ENCODE results near the gene FBXW2.

Gene FBXW2

GRCh38 chr9:120740132-120740531 is 53.1 kb downstream of the FBXW2 start:
- DNase-seq (ENCODE audit: extremely low read depth, low read depth): no peak
- TF ChIP-seq CTCF (IDR thresholded peaks at IDR 0.05; ENCODE audit: low read depth, low read length, missing control alignments): no peak
- H3K4me3 ChIP-seq (replicated peaks; ENCODE audit: low read depth, low read length): no peak overlapping the region

GRCh38 chr9:120737416-120738165 is 55.6 kb downstream of the FBXW2 start:
- DNase-seq (ENCODE audit: extremely low read depth, low read depth): no peak
- no peak overlapping the region for H3K4me3 ChIP-seq (replicated peaks; ENCODE audit: low read depth, low read length)
- no peak for TF ChIP-seq CTCF (IDR thresholded peaks at IDR 0.05; ENCODE audit: low read depth, low read length, missing control alignments)

GRCh38 chr9:120736881-120737280 is 56.3 kb downstream of the FBXW2 start:
- H3K4me3 ChIP-seq (replicated peaks; ENCODE audit: low read depth, low read length): no peak overlapping the region
- no peak for TF ChIP-seq CTCF (IDR thresholded peaks at IDR 0.05; ENCODE audit: low read depth, low read length, missing control alignments)
- no peak for DNase-seq (ENCODE audit: extremely low read depth, low read depth)

GRCh38 chr9:120735415-120736126 is 57.6 kb downstream of the FBXW2 start:
- H3K4me3 ChIP-seq (replicated peaks; ENCODE audit: low read depth, low read length): no peak overlapping the region
- DNase-seq (ENCODE audit: extremely low read depth, low read depth): no peak
- no peak for TF ChIP-seq CTCF (IDR thresholded peaks at IDR 0.05; ENCODE audit: low read depth, low read length, missing control alignments)

GRCh38 chr9:120734607-120735410 is 58.4 kb downstream of the FBXW2 start:
- no peak for TF ChIP-seq CTCF (IDR thresholded peaks at IDR 0.05; ENCODE audit: low read depth, low read length, missing control alignments)
- DNase-seq (ENCODE audit: extremely low read depth, low read depth): no peak
- no peak overlapping the region for H3K4me3 ChIP-seq (replicated peaks; ENCODE audit: low read depth, low read length)

GRCh38 chr9:120733190-120733589 is 60.0 kb downstream of the FBXW2 start:
- no peak for TF ChIP-seq CTCF (IDR thresholded peaks at IDR 0.05; ENCODE audit: low read depth, low read length, missing control alignments)
- no peak for DNase-seq (ENCODE audit: extremely low read depth, low read depth)
- no peak overlapping the region for H3K4me3 ChIP-seq (replicated peaks; ENCODE audit: low read depth, low read length)
